HK-2 (cell line): ENCODE results near the gene GLOD5.

Source experiments
- DNase-seq: peaks from one replicate; pipeline ENCODE4 v3.0.0-alpha.2; 2018; ENCODE audit not compliant: unreplicated experiment

GLOD5 gene

GRCh38 chrX:48753708-48754228 is 7.8 kb upstream of the GLOD5 start:
- DNase-seq, result no peak

GRCh38 chrX:48754238-48754637 is 7.3 kb upstream of the GLOD5 start:
- DNase-seq, result no peak

GRCh38 chrX:48769230-48769629 is 7.7 kb downstream of the GLOD5 start:
- no peak for DNase-seq

- DNase-seq, result no peak
Measured at GRCh38 chrX:48770296-48770695, 8.7 kb downstream of the GLOD5 start.

- no peak for DNase-seq
Measured at GRCh38 chrX:48772602-48773001, 11.1 kb downstream of the GLOD5 start.

GRCh38 chrX:48776818-48777439 is 15.4 kb downstream of the GLOD5 start:
- no peak for DNase-seq

- DNase-seq, result no peak
Measured at GRCh38 chrX:48779399-48779798, 17.9 kb downstream of the GLOD5 start.

- no peak for DNase-seq
Measured at GRCh38 chrX:48781705-48782104, 20.2 kb downstream of the GLOD5 start.

DNA sequence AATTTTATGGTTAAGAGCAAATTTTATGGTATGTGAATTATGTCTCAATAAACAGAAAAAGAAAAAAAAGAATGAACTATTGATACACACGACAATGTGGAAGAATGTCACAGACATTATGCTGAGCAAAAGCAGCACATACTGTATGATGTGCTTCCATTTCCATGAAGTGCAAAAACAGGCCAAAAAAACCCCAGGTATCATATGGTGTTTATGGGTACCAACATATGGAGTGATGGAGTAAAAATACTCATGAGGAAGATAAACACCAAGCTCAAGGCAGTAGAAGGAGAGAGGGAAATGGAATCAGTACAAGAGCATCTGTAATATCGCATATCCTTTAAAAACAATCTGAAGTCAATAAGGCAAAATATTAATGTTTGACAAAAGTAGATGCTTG is 20.7 kb downstream of the GLOD5 start:
- no peak for DNase-seq

- no peak for DNase-seq
Measured at GRCh38 chrX:48782795-48783194, 21.2 kb downstream of the GLOD5 start.

DNA sequence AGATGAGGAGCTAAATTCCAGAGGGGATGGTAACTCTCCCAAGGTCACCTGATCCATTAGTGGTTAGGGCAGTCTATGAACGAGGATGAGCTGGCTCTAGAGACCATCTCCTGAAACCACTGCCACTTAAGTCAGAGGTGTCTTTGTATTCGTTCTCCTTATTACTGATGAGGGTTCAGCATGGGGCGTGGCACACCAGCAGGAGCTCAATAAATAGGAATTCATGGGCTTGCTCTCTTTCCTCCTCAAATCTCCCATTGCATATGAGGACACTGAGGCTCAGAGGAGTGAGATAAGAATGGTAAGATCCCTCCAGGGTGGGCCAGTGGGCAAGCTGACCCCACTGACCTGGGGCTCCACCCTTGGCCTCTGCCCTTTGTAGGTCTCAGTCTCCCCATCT is 23.2 kb downstream of the GLOD5 start:
- DNase-seq, result no peak

GRCh38 chrX:48785186-48785539 is 23.6 kb downstream of the GLOD5 start:
- no peak for DNase-seq

- DNase-seq, result no peak
Measured at GRCh38 chrX:48785540-48786214, 24.1 kb downstream of the GLOD5 start.

DNA sequence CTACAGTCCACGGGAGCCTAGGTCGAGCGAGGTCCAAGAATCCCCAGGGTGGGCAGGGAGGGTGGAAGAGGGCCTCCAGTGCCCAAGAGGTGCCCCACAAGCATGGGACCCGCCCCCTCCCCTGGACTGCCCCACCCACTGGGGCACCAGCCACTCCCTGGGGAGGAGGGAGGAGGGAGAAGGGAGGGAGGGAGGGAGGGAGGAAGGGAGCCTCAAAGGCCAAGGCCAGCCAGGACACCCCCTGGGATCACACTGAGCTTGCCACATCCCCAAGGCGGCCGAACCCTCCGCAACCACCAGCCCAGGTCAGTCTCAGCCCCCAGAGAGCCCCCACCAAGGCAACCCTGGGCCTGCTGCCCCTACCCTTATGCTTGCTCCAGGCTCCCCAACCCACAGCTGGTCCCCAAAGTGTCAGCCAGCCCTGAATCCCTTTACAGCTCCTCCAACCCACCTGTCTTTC is 24.8 kb downstream of the GLOD5 start, which contains the start of gene GATA1:
TSS of gene GATA1 (plus strand) at position 250 of the 460 bp plus-strand sequence. CDS start 4,520 bp downstream, outside the sequence.
- no peak for DNase-seq

DNA sequence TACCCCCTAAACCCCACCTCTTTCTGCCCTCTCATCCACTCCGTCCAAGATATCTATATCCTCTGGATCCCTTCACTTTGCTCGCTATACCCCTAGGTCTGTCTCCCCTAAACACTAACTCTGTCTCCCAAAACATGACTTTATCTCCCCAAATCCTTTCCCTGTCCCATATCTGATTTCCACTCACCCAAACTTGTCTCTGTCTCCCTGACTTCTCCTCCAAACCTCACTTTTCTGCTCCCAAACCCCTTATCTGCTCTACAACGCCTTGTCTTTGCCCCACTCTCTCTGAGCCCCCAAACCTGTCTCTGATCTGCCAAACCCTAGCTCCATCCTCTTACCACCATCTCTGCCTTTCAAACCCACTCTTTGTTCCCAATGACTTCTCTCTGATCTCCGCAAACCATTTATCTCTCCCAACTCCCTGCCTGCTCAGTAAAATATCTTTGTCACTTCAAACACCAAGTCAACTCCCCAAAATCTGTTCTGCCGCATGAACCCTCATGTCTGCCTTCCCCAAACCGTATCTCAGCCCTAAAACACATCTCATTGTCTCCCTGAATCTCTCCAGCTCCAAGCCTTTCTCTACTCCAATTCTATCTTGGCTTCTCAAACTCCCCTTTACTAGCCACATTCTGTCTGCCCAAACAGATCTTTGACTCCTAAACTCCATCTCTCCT is 25.4 kb downstream of the GLOD5 start:
- no peak for DNase-seq

DNA sequence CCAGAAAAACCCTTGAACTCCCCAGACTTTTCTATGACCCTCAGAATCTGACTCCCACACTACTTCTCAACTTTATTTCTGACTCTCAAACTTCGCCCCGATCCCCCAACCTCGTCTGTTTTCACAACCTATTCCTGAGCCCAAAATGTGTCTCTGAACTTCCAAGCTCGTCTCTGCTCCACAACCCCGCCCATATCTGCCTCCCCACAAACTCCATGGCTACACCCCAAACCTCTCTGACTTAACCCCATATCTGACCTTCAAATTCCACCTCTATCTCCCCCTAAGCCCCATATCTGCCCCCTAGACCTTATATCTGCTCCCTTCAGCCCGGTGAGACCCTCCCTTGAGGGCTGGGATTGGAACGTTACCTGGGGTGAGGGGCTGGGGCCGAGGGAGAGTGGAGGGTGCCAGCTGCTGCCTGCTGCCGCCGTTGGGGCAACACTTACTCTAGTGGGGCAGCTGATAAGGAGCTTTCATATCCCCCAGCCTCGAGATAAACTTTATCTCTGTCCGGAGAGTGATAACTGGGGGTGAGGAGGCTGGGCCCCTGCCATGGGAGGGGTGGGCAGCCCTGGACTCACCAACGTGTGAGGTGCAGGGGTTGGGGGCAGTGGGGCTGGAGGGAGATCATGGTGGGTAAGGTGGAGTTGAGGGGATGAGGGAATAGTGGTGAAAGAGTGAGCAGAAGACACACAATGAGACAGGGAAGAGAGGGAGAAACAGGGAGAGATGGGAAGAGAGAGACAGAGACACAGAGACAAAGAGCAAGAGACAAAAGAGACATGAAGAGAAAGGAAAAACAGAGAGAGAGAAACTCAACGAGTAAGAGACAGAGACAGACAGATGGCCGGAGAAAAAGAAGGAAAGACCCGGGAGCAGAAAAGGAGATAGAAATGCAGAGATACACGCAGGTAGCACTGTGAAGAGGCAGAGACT is 26.2 kb downstream of the GLOD5 start:
- DNase-seq, result no peak

DNA sequence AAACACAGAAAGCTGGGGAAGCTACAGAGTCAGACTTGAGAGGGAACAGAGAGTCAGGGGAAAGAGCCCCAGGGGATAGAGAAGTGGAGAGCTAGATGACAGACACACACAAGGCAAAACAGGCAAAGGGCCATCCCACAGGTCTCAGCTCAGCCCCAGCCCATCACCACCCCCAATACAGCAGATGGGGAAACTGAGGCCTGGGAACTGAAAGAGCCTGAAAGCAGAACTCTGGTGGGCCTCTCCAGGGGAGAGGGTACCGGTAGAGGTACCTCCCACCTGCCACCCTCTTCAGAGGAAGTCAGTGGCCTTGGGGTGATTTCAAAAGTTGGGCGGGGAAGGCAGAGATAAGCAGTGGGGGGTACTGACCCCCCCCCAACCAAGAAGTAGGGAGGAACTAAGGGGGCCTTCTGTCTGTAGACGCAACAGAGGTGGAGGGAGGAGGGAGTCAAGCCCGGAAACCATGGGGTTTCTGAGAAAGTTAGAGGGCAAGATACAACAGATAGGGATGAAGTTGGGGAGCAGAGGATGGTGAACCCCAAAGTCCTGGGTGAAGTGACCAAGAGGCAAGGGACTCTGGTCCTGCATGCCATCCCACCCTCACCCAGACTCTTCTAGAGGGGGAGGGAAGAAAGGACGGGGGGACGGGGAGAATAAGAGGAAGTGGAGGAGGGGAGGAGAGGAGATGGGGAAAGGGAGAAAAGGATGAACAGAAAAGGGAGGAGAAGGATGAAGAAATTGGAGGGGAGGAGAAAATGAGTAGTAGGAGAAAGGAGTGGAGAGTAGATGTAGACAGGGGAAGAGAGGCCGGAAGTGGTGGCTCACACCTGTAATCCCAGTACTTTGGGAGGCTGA is 28.0 kb downstream of the GLOD5 start:
- DNase-seq, result no peak

DNA sequence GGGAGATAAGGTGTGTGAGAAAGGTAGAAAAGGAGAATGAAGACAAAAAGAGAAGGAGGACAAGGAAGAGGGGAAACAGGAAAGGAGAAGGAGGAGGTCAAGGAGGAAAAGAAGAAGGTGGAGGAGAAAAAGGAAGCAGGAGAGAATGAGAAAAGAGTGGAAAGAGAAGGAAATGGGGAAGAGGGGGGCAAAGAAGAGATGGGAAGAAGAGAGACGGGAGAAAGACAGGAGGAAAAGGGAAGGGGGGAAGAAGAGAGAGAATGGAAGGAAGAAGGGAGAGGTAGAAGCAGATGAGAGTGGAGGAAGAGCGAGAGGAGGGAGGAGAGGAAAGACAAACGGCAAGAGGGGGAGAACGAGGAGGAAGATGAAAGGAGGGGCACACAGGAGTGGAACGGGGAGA is 28.9 kb downstream of the GLOD5 start:
- no peak for DNase-seq

DNA sequence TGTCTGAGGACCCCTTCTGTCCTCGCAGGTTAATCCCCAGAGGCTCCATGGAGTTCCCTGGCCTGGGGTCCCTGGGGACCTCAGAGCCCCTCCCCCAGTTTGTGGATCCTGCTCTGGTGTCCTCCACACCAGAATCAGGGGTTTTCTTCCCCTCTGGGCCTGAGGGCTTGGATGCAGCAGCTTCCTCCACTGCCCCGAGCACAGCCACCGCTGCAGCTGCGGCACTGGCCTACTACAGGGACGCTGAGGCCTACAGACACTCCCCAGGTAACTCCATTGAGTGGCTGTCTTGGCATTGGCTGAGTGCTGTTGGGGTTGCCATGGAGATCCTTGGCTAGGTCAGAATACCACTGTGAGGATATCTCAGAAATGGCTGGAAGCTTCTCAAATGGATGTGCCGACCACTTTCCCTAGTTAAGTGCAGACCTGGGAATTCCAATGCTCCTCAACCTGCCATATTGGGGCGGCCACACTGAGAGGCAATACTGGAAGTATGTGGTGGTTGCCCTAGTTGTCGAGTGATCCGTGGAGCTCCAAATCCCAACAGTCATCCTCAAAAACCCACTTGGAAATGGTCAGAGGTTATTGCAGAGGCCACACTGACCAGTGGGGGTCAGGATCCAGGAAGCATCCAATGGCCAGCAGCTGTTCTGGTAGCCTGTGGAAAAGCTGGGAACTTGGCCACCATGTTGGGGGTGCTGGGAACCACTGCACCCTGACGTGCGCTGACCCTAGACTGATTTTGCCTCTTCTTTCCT is 29.7 kb downstream of the GLOD5 start:
- DNase-seq, result no peak

DNA sequence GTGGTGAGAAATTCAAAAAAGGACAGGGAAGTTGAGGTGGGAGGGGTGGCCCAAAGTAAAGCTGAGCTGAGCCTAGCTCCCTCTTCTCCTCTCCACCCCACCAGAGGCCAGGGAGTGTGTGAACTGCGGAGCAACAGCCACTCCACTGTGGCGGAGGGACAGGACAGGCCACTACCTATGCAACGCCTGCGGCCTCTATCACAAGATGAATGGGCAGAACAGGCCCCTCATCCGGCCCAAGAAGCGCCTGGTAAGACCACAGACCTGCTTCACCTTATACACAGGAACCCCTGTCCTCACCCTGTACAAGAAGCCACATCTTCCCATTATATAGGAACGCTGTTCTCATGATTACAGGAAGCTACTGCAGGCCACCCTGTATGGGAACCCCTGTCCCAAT is 30.7 kb downstream of the GLOD5 start:
- DNase-seq, result no peak
